GM23338 (cell line): ENCODE measurements around the gene MALRD1. TPM values are rescaled to one million over a fixed set of nuclear protein-coding genes. Genes with fewer than 3 reads are reported as not detected.

Experiments
- ATAC-seq: fragments of 200-7000 bp; cut with Tn5 transposase; 3 replicates; pipeline ENCODE4 v1.9.1; 2020
- DNase-seq: peaks from one replicate; pipeline ENCODE4 v3.0.0-alpha.2; 2015; ENCODE audit warnings: low spot score
- H2AFZ ChIP-seq: fragments of 200-600 bp; sonication (generic); 2 replicates; pipeline ENCODE4 v1.8.0; 2016; ENCODE audit warnings: antibody characterized with exemption, mild to moderate bottlenecking, moderate library complexity
- H3F3A ChIP-seq: fragments of 200-600 bp; sonication (generic); replicated peaks from 2 replicates; pipeline ENCODE4 v1.8.0; 2017; ENCODE audit warnings: antibody characterized with exemption, mixed run types, low read depth
- H3K27ac ChIP-seq: fragments of 200-600 bp; sonication (generic); 2 replicates; pipeline ENCODE4 v1.6.1; 2016; ENCODE audit warnings: low read depth
- H3K27me3 ChIP-seq: fragments of 200-600 bp; sonication (generic); 2 replicates; pipeline ENCODE4 v1.8.0; 2016; ENCODE audit warnings: mild to moderate bottlenecking, mixed run types, moderate library complexity; ENCODE audit not compliant: insufficient read depth
- H3K36me3 ChIP-seq: fragments of 200-600 bp; sonication (generic); 2 replicates; pipeline ENCODE4 v1.8.0; 2016; ENCODE audit warnings: mild to moderate bottlenecking; ENCODE audit not compliant: insufficient read depth
- H3K4me1 ChIP-seq: fragments of 200-600 bp; sonication (generic); 2 replicates; pipeline ENCODE4 v1.8.0; 2016; ENCODE audit warnings: mild to moderate bottlenecking, moderate library complexity; ENCODE audit not compliant: insufficient read depth
- H3K4me2 ChIP-seq: fragments of 200-600 bp; sonication (generic); 2 replicates; pipeline ENCODE4 v1.7.1; 2017; ENCODE audit warnings: mixed run types
- H3K4me3 ChIP-seq: fragments of 200-600 bp; sonication (generic); 2 replicates; pipeline ENCODE4 v1.6.1; 2016; ENCODE audit warnings: mixed run types
- H3K79me2 ChIP-seq: fragments of 200-600 bp; sonication (generic); replicated peaks from 2 replicates; pipeline ENCODE4 v1.8.0; 2017; ENCODE audit warnings: mild to moderate bottlenecking; ENCODE audit not compliant: insufficient read depth
- H3K9me2 ChIP-seq: fragments of 200-600 bp; sonication (generic); 2 replicates; pipeline ENCODE4 v1.8.0; 2017; ENCODE audit not compliant: insufficient read depth
- H4K20me1 ChIP-seq: fragments of 200-600 bp; sonication (generic); replicated peaks from 2 replicates; pipeline ENCODE4 v1.8.0; 2017; ENCODE audit warnings: mild to moderate bottlenecking; ENCODE audit not compliant: insufficient read depth
- H3K27ac Mint-ChIP-seq: 2 replicates; pipeline ENCODE4 v1.8.0; 2020; ENCODE audit warnings: inconsistent platforms, mild to moderate bottlenecking, moderate library complexity, mixed read lengths
- H3K27me3 Mint-ChIP-seq: 3 replicates; pipeline ENCODE4 v1.8.0; 2022; ENCODE audit warnings: low read depth, mild to moderate bottlenecking, moderate library complexity, mixed read lengths, inconsistent platforms; ENCODE audit not compliant: insufficient read depth, poor library complexity
- H3K36me3 Mint-ChIP-seq: 3 replicates; pipeline ENCODE4 v1.8.0; 2021; ENCODE audit warnings: low read depth, mild to moderate bottlenecking, inconsistent platforms, moderate library complexity, mixed read lengths
- H3K4me1 Mint-ChIP-seq: 3 replicates; pipeline ENCODE4 v1.8.0; 2020; ENCODE audit warnings: mild to moderate bottlenecking, inconsistent platforms, mixed read lengths
- H3K4me3 Mint-ChIP-seq: 3 replicates; pipeline ENCODE4 v1.8.0; 2021; ENCODE audit warnings: moderate library complexity, mild to moderate bottlenecking, inconsistent platforms, mixed read lengths
- H3K9me3 Mint-ChIP-seq: 3 replicates; pipeline ENCODE4 v1.8.0; 2020; ENCODE audit warnings: moderate library complexity, mild to moderate bottlenecking, inconsistent platforms, mixed read lengths
- CREB1 ChIP-seq: fragments of 250-450 bp; sonication (Bioruptor Pico); IDR thresholded peaks from 2 replicates; pipeline ENCODE4 v1.5.0; 2020; ENCODE audit warnings: low read depth, mild to moderate bottlenecking, moderate library complexity
- ETS1 ChIP-seq: IDR thresholded peaks from 2 replicates; pipeline ENCODE4 v1.6.1; 2016; ENCODE audit warnings: antibody characterized with exemption
- EZH2 ChIP-seq: fragments of 200-600 bp; sonication (generic); IDR thresholded peaks from one replicate; pipeline ENCODE4 v1.8.0; 2017; ENCODE audit warnings: antibody characterized with exemption, mild to moderate bottlenecking, low read depth; ENCODE audit not compliant: unreplicated experiment
- EZH2phosphoT487 ChIP-seq: fragments of 200-600 bp; sonication (generic); IDR thresholded peaks from one replicate; pipeline ENCODE4 v1.8.1; 2018; ENCODE audit warnings: antibody characterized with exemption; ENCODE audit not compliant: unreplicated experiment
- JUNB ChIP-seq: IDR thresholded peaks from one replicate; pipeline ENCODE4 v1.6.1; 2016; ENCODE audit warnings: antibody characterized with exemption; ENCODE audit not compliant: unreplicated experiment
- NANOG ChIP-seq: IDR thresholded peaks from 2 replicates; pipeline ENCODE4 v1.6.1; 2016; ENCODE audit warnings: antibody characterized with exemption, borderline replicate concordance
- POLR2AphosphoS5 ChIP-seq: IDR thresholded peaks from 2 replicates; pipeline ENCODE4 v1.6.1; 2016; ENCODE audit warnings: antibody characterized with exemption, low read depth
- REST ChIP-seq: IDR thresholded peaks from one replicate; pipeline ENCODE4 v1.6.1; 2018; ENCODE audit warnings: antibody characterized with exemption; ENCODE audit not compliant: unreplicated experiment
- STAT1 ChIP-seq: IDR thresholded peaks from one replicate; pipeline ENCODE4 v1.6.1; 2016; ENCODE audit warnings: antibody characterized with exemption; ENCODE audit not compliant: unreplicated experiment
- ZNF114 ChIP-seq: fragments of 250-450 bp; sonication (Bioruptor Pico); IDR thresholded peaks from 2 replicates; pipeline ENCODE4 v1.5.0; 2020; ENCODE audit warnings: mild to moderate bottlenecking, moderate library complexity
- ZNF331 ChIP-seq: fragments of 250-450 bp; sonication (Bioruptor Pico); IDR thresholded peaks from 2 replicates; pipeline ENCODE4 v1.5.0; 2020; ENCODE audit warnings: low read depth, mild to moderate bottlenecking, moderate library complexity
- ZNF462 ChIP-seq: fragments of 250-450 bp; sonication (Bioruptor Pico); IDR thresholded peaks from 2 replicates; pipeline ENCODE4 v1.5.0; 2020; ENCODE audit warnings: mild to moderate bottlenecking, moderate library complexity
- polyA plus RNA-seq: library from polyadenylated mRNA; unstranded; fragments of >200 nt; fragmentation: Nextera tagmentation; extraction: Ambion mirVana; gene quantifications from 2 replicates; pipeline ENCODE4 v1.2.1, GENCODE V29; 2016
- total RNA-seq: library from RNA; depleted of rRNA; stranded (reverse); fragments of >200 nt; shearing (Covaris generic); gene quantifications from 2 replicates; pipeline ENCODE4 v1.2.3, GENCODE V29; 2014
- TF ChIP-seq, protein P1 (sequence below), 2 experiments: fragments of 200-600 bp in 1 of 2; sonication (generic) in 1 of 2; conservative IDR thresholded peaks; 2 replicates each; pipeline versions ENCODE4 v1.5.1 to v1.6.1; 2016 to 2017; ENCODE audit warnings: antibody characterized with exemption in 2 of 2, low read depth in 2 of 2, mild to moderate bottlenecking in 2 of 2, moderate library complexity in 1 of 2

The MALRD1 gene
- total and polyA plus RNA-seq, 2 experiments from 2014 or later, result 0.42 to 1.9 TPM

DNA sequence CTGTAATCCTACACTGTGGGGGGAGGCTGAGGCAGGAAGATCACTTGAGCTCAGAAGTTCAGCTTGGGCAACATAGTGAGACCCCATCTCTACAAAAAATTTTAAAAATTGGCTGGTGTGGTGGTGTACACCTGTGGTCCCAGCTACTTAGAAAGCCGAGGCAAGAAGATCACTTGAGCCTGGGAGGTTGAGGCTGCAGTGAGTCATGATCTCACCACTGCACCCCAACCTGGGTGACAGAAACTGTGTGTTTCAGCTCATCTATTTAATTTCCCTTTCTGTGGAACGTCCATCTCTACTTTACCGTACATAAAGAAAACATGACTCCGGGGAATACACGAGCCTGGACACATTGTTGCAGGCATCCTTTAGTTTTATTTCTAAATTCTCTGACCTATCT is 413.0 kb downstream of the MALRD1 start:
- H3K4me1 Mint-ChIP-seq, result no peaks in the 10 kb centered on the region
- Histone ChIP-seq H3K36me3 (no peaks in the 10 kb centered on the region), H3K79me2 (no peaks in the 10 kb centered on the region), H3K9me2 (no peaks in the 10 kb centered on the region), H3K27ac (no peak overlapping the region), H3K4me1 (peaks cover 7% of the 10 kb centered on the region), H4K20me1 (no peaks in the 10 kb centered on the region), H3F3A (no peaks in the 10 kb centered on the region), H3K4me3 (no peak overlapping the region), H3K4me2 (no peak overlapping the region), H2AFZ (no peak overlapping the region), H3K27me3 (no peaks in the 10 kb centered on the region)
- no peaks in the 10 kb centered on the region for H3K27me3 Mint-ChIP-seq
- no peak for DNase-seq
- H3K36me3 Mint-ChIP-seq, result no peaks in the 10 kb centered on the region
- TF ChIP-seq NANOG, result no peak
- TF ChIP-seq EZH2, result no peak
- TF ChIP-seq ZNF114 (CRISPR knock-in tag), result no peak
- no peak for TF ChIP-seq EZH2phosphoT487
- TF ChIP-seq CREB1 (CRISPR knock-in tag), result no peak
- TF ChIP-seq JUNB, result no peak
- TF ChIP-seq, protein P1, sequence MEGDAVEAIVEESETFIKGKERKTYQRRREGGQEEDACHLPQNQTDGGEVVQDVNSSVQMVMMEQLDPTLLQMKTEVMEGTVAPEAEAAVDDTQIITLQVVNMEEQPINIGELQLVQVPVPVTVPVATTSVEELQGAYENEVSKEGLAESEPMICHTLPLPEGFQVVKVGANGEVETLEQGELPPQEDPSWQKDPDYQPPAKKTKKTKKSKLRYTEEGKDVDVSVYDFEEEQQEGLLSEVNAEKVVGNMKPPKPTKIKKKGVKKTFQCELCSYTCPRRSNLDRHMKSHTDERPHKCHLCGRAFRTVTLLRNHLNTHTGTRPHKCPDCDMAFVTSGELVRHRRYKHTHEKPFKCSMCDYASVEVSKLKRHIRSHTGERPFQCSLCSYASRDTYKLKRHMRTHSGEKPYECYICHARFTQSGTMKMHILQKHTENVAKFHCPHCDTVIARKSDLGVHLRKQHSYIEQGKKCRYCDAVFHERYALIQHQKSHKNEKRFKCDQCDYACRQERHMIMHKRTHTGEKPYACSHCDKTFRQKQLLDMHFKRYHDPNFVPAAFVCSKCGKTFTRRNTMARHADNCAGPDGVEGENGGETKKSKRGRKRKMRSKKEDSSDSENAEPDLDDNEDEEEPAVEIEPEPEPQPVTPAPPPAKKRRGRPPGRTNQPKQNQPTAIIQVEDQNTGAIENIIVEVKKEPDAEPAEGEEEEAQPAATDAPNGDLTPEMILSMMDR (conservative IDR thresholded peaks at IDR 0.05; ENCODE audit: low read depth in 2 of 2), result no peak
- TF ChIP-seq POLR2AphosphoS5, result no peak
- TF ChIP-seq STAT1, result no peak
- TF ChIP-seq ETS1, result no peak
- no peak for TF ChIP-seq REST
- TF ChIP-seq ZNF331 (CRISPR knock-in tag), result no peak
- TF ChIP-seq ZNF462 (CRISPR knock-in tag), result no peak
- H3K27ac Mint-ChIP-seq, result no peak overlapping the region
- no peak for ATAC-seq
- H3K9me3 Mint-ChIP-seq, result no peaks in the 10 kb centered on the region
- no peak overlapping the region for H3K4me3 Mint-ChIP-seq
